GM12864 (cell line): ENCODE measurements around the gene SLC2A5.

ENCODE experiments used
- DNase-seq: peaks from one replicate; pipeline ENCODE4 v3.0.0-alpha.2; 2011; ENCODE audit warnings: low read depth
- H3K4me3 ChIP-seq: 2 replicates; pipeline ENCODE4 v1.5.1; 2011; ENCODE audit warnings: mild to moderate bottlenecking, low read depth, low read length, control low read depth
- CTCF ChIP-seq: IDR thresholded peaks from 2 replicates; pipeline ENCODE4 v1.5.1; 2011; ENCODE audit warnings: low read depth, mild to moderate bottlenecking, moderate library complexity, low read length, control low read depth, inconsistent platforms; ENCODE audit errors: missing control alignments

Gene SLC2A5

GRCh38 chr1:9081473-9081872 is 12.0 kb upstream of the SLC2A5 start:
- no peak for TF ChIP-seq CTCF
- H3K4me3 ChIP-seq: no peak overlapping the region
- no peak for DNase-seq

- no peak for TF ChIP-seq CTCF
- no peak overlapping the region for H3K4me3 ChIP-seq
- no peak for DNase-seq
These were observed 11.4 kb upstream of the SLC2A5 start for GRCh38 chr1:9080705-9081291.

- peak; percentile 91 for DNase-seq
- TF ChIP-seq CTCF: no peak
- H3K4me3 ChIP-seq: no peak overlapping the region; the same call in 1 of the 2 replicates
These were observed 10.7 kb upstream of the SLC2A5 start for GRCh38 chr1:9079988-9080704.

- no peak overlapping the region for H3K4me3 ChIP-seq
- no peak for DNase-seq
- TF ChIP-seq CTCF: no peak
These were observed 9.5 kb upstream of the SLC2A5 start for GRCh38 chr1:9078752-9079500.

GRCh38 chr1:9078015-9078751 is 8.7 kb upstream of the SLC2A5 start:
- H3K4me3 ChIP-seq: no peak overlapping the region
- TF ChIP-seq CTCF: no peak
- peak; percentile 92 for DNase-seq

- DNase-seq: no peak
- H3K4me3 ChIP-seq: no peak overlapping the region
- no peak for TF ChIP-seq CTCF
These were observed 5.6 kb upstream of the SLC2A5 start for GRCh38 chr1:9075022-9075421.
